GM12873 (cell line): ENCODE results near the gene SETD2.

Experiments used
- CTCF ChIP-seq: IDR thresholded peaks from 2 replicates; pipeline ENCODE4 v1.5.1; 2012; ENCODE audit warnings: low read depth, mild to moderate bottlenecking, moderate library complexity, low read length, control low read depth; ENCODE audit not compliant: insufficient read depth; ENCODE audit errors: missing control alignments

SETD2 gene

GRCh38 chr3:47010910-47011309 lies 153.0 kb downstream of the SETD2 start:
- TF ChIP-seq CTCF = no peak

- TF ChIP-seq CTCF = no peak
These were observed 153.7 kb downstream of the SETD2 start for GRCh38 chr3:47010111-47010712.

GRCh38 chr3:47009225-47010110 lies 154.4 kb downstream of the SETD2 start:
- no peak for TF ChIP-seq CTCF

GRCh38 chr3:47008851-47009224 lies 155.1 kb downstream of the SETD2 start:
- no peak for TF ChIP-seq CTCF

GRCh38 chr3:47008234-47008796 lies 155.6 kb downstream of the SETD2 start:
- no peak for TF ChIP-seq CTCF

GRCh38 chr3:47007482-47008233 lies 156.3 kb downstream of the SETD2 start:
- no peak for TF ChIP-seq CTCF

- TF ChIP-seq CTCF = no peak
These were observed 156.9 kb downstream of the SETD2 start for GRCh38 chr3:47007001-47007400.
